ENCODE measurements around the gene ENTPD8.

DNA sequence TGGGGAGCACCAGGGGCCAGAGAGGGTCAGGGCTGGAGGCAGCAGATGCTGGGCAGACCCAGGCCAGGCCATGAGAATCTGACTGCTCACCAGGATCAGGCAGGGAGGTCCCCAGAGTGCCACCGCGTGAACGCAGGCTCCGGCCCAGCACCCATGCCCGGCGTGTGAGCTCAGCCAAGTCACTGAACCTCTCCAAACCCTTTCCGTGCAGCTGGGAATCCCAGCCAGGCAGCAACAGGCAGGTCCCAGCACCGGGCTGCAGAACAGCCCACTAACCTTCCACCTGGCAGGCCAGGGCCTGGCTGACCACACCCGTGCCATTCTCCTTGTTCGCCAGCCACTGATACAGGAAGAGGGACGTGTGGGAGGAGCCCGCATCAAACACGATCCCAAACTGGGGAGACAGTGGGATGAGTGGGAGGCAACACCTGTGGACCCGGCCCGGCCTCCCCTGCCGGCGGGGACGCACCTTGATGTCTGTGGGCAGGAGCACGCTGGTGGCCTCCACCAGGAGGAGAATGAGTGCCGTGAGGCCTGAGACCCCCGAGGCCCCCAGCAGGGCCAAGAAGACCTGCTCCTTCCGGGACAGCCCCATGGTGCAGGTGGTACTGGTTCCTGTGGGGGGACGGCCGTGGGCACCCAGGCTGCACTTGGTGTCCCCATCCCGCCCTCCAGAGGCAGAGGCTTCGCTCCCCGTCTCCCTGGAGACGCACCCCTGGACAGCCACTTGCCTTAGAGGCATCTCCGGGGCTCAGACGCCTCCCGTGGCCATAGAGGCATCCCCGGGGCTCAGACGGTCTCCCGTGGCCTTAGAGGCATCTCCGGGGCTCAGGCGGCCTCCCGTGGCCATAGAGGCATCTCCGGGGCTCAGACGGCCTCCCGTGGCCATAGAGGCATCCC is 3.2 kb downstream of the ENTPD8 start:
- no peak for TF ChIP-seq CTCF (conservative IDR thresholded peaks at IDR 0.05; ENCODE audit: low read depth, low read length)
- no peak for TF ChIP-seq EZH2phosphoT487 (IDR thresholded peaks at IDR 0.05; ENCODE audit: borderline replicate concordance, low read length)
- TF ChIP-seq EZH2 (IDR thresholded peaks at IDR 0.05; ENCODE audit: low read length, unreplicated experiment): no peak
